Middle frontal gyrus (tissue), 1 donor: ENCODE results near the gene PLA1A.

Experiments used
- DNase-seq: peaks from one replicate; pipeline ENCODE4 v3.0.0-alpha.2; 2015; ENCODE audit warnings: low spot score; ENCODE audit errors: extremely low spot score

The PLA1A gene

GRCh38 chr3:119636249-119636648, 38.6 kb downstream of the PLA1A start:
- no peak for DNase-seq

GRCh38 chr3:119636891-119637611, 39.4 kb downstream of the PLA1A start:
- no peak for DNase-seq

- no peak for DNase-seq
Measured at GRCh38 chr3:119637679-119638477, 40.2 kb downstream of the PLA1A start.

- no peak for DNase-seq
Measured at GRCh38 chr3:119639494-119640350, 42.0 kb downstream of the PLA1A start.

- no peak for DNase-seq
Measured at GRCh38 chr3:119641416-119641815, 43.7 kb downstream of the PLA1A start.

- no peak for DNase-seq
Measured at GRCh38 chr3:119642746-119643473, 45.2 kb downstream of the PLA1A start.

- no peak for DNase-seq
Measured at GRCh38 chr3:119643528-119643927, 45.8 kb downstream of the PLA1A start.

- DNase-seq, result no peak
Measured at GRCh38 chr3:119644481-119644880, 46.8 kb downstream of the PLA1A start.

GRCh38 chr3:119645813-119646212, 48.1 kb downstream of the PLA1A start:
- DNase-seq, result no peak

- DNase-seq, result no peak
Measured at GRCh38 chr3:119647171-119647570, 49.5 kb downstream of the PLA1A start.

GRCh38 chr3:119647843-119648575, 50.3 kb downstream of the PLA1A start:
- DNase-seq, result no peak

- DNase-seq, result no peak
Measured at GRCh38 chr3:119649761-119650160, 52.1 kb downstream of the PLA1A start.

- no peak for DNase-seq
Measured at GRCh38 chr3:119652306-119653033, 54.8 kb downstream of the PLA1A start.

- no peak for DNase-seq
Measured at GRCh38 chr3:119653876-119654275, 56.2 kb downstream of the PLA1A start.

- DNase-seq, result no peak
Measured at GRCh38 chr3:119657887-119658702, 60.4 kb downstream of the PLA1A start.

GRCh38 chr3:119658994-119659393, 61.3 kb downstream of the PLA1A start:
- no peak for DNase-seq

- no peak for DNase-seq
Measured at GRCh38 chr3:119659606-119660291, 62.1 kb downstream of the PLA1A start.
